Dedifferentiated amniotic fluid mesenchymal stem cell (primary cell): ENCODE measurements around the gene CSNK2B.
"Not testable (repeated sequence)": the region's sequence is repeated elsewhere in the genome, so short reads cannot be mapped to it uniquely, and the experiment has no call there.

Experiments
- DNase-seq: peaks from one replicate; pipeline ENCODE4 v3.0.0-alpha.2; 2016; ENCODE audit errors: extremely low spot score

Gene CSNK2B

DNA sequence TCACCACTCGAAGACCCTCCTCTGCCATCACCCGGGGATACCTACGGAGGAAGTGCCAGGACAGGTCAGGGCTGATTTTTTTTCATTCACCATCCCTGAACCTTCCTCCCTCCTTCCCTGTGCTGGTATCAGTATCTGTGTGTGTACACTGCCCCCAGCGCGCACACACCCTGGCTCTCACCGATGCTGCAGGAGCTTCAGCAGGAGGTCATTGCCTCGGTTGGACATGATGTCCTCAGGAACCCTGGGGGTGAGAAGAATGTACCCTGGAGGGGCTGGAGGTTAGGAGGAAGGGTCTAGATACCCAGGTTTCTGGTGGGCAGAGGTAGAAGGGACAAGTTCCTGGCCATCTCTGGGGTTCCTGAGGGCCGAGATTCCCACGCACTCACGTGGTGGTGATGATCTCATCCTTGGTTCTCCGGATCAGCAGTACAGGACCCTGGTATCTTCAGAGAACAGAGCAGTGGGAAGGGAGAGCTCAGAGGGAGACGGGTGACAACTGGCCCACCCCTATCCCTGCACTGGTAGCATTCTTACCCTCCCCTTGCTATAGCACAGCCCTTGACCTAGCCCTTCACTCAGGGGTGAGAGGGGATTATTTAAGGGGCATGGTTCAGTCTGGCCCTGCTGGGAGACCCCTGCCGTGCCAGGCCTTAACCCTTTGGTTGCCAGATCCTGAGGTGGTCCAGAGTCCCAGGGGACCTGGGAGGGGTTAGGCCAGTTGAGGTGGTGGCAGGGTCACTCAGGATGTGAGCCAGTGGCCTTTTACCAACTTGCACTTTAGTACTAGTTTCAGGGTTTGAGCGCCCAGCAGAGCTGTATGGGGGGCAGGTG is 22.2 kb downstream of the CSNK2B start:
- DNase-seq: no peak

DNA sequence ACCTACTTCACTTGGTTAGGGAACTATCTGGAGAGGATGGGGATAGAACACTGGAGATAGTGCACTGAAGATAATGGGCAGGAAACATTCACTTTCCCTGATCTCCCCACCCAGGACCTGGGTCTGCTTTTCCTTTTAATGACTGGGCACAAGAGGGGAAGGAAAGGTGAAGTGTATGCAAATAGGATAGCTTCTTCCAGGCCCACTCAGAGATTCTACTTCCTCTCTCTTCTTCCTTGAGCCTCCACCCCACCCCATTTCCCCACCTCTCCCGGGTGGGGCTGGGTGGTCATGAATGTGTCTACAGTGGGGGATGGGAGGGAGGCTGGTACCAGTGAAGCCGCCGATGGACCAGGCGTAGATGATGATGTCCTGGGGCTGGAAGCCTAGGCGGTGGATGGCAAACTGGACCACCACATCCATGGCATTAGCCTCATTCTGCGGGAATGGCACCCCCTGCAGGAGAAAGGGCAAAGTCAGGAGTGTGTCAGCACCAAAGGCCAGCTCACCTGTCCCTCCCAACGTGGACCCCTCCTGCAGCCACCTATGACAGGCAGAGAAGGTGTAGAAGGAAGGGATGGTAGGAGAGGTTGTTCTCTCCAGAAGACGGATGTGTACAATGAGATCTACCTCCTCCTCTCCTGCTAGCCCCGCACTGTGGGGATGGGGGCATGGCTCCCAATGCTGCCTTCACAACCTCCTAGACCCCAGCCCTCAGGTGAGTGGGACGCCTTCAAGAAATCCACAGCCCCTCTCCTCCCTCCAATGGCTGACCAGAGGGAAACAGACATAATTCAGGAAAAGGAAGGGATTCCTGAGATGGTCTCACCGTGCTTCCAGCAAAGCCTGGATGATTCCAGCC is 23.6 kb downstream of the CSNK2B start:
- no peak for DNase-seq

DNA sequence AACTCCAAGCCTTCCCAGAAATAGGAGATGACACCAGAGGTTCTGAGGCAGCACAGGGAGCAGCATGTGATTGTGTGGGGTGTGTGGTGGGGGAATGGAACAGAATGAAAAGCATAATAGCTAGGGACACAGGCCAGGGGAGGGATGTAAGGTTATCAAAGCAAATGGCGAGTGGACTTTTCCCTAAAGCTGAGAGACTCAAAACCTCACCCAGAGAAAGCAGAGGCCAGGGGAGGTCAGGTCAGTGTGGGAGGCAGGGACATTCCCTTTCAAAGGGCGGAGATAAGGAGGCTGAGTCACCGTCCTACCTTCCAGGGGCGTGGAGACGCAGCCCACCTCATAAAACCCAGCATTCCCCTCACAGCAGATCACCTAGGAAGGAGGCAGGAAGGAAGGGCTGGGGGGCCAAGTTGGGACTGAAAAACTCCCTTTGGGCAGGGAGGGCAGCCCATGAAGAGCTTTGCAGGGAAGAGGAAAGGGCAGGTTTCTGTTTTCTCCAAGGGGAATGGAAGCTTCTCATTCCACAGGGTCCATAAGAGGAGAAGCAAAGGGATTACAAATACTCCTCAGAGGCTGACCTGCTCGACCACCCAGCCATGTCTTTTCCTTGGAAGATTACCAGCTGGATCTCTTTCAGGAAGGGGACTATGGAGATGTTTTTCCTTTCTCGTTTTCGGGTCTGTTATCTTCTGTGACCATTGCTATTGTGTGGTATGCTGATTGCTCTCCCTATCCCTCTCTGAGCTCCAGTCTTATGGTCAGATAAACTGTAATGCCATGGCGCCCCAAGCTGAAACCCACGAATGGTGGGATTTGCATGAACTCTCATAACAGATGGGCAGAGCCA is 24.6 kb downstream of the CSNK2B start:
- DNase-seq: no peak

DNA sequence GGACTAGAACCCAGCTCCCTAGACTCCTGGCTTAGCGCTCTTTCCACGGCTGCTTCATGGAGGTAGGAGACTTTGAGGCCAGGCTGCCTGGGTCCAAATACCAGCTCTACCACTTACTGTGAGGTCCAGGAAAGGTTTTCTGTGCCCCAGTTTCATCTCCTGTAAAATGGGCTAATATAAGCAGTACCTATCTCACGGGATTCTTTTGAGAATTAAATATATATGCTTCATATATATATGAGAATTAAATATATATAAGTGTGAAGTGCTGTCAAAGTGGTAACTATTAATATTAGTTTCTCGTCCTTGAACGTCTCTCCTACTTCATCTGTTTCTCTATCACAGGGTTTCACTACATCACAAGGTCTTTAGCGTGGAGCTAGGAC is 25.2 kb downstream of the CSNK2B start:
- DNase-seq: no peak

DNA sequence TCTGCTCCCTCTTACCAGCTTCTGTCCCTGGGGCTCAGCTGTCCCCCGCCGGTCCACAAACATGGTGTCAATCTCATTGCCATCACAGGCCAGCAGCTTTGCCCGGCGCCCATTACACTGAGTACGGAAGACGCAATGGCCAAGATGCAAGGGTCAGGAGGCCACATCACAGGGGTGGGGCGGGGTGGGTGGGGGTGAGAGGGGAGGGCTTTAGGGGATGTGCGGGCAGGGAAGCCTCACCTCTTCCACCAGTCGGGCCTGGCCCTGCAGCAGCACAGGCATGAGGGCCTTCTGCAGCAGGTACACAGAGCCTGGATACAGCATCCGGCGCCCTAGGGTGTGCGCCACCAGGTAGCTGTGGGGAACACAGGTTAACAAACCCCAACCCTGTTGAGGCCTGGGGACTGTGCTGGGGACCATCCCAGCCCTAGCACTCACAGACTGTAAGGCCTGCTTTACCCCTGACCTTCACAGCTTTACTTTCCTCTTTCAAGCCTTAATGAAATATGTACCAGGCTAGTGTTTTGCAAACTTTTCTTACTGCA is 25.8 kb downstream of the CSNK2B start:
- DNase-seq: no peak

DNA sequence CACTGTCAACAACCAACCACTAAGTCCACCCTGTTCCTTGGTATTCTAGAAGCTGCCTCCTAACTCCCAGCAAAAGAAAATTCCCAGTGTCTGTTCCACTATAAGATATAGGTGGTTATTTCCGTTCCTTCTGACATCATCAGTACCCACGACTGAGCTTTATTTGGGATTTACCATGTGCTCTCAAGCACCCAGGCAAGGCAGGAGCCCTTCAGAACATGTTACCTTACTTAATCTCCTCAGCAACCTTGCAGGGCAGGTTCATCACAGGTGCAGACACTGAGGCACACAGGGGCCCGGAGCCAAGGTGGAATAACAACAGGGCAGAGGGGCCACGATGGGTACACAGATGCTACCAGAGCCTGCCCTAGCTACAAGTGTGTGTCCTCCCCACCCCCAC is 26.5 kb downstream of the CSNK2B start:
- no peak for DNase-seq

DNA sequence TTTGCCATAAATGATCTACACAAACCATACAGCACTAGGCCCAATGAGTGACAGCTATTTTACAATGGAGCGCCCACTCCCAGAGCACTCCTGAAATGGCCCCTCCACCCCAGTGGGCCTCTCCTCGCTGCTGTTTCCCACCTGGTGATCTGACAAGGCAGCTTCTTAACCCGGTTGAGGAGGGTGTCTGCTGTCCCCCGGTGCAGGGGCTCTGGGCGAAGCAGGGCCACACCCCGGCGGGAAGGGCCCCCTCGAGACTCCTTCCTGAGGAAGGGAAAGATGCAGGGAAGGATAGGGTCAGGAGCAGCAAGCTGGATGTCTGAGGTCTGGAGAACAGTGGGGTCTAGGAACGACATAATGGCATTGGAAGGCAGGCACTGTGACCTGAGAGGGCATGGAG is 27.0 kb downstream of the CSNK2B start:
- DNase-seq: no peak

DNA sequence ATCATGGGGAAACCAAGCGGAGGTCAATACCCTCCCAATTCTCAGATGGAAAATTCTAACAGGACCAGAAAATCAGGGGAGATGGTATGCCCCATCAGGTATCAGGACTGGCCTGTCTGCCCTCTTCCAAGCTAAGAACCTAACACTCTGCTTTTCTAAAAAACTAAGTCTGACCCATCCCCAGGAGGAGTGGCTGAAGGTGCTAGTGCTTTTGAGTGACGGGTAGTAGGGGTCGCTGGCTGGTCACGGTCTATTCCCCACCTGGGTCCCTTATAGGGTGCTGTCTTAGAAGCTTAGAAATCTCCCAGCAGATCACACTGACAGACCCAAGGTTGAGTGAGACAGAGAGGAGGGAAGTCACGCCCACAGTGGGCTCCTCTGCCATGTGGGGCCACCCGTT is 27.7 kb downstream of the CSNK2B start:
- DNase-seq: no peak

DNA sequence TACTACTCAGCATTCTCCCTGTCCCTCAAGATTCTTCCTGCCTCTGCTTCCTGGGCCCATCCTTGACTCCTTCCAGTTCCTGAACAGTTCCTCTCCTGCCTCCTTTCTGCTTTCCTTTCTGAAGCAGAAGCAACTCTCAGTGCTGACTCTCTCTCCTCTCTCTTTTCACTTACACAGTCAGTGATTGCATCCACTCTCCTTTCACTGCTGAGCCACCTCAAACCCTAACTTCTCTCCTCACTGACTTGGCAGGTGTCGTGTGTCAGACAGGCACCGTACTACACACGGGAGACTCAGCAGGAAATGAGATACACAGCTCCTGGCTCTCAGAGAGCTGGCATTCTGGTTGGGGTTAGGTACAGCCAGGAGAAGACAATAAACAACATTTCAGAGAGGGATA is 31.7 kb downstream of the CSNK2B start:
- no peak for DNase-seq

DNA sequence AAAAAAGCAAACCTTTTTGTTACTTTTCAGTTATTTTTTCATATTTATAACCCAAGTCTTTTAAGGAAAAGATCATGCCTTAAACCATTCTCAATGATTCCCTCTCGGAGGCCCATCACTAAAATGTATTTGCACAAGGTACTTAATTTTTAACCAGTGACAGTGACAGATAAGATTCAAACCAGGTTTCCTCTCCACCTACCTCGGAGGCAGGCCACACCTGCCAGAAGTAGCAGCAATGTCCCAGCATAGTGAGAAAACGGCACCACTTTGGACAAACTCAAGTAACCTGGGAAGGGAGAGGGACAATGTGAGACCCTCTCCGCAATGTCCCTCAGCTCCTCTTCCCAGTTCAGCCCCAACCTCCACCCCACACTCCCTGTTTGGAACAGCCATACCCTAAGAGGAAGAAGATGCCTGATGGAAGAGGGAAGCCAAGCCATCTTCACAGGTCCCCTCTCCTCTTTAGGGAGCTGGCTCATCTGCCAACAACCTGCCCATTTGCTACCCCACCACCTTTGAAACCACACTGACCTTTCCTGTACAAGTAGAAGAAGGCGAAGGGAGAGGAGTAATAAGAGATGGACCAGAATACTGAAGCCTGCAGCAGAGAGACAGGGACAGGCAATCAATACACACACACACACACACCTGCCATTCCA is 35.0 kb downstream of the CSNK2B start:
- DNase-seq: no peak

DNA sequence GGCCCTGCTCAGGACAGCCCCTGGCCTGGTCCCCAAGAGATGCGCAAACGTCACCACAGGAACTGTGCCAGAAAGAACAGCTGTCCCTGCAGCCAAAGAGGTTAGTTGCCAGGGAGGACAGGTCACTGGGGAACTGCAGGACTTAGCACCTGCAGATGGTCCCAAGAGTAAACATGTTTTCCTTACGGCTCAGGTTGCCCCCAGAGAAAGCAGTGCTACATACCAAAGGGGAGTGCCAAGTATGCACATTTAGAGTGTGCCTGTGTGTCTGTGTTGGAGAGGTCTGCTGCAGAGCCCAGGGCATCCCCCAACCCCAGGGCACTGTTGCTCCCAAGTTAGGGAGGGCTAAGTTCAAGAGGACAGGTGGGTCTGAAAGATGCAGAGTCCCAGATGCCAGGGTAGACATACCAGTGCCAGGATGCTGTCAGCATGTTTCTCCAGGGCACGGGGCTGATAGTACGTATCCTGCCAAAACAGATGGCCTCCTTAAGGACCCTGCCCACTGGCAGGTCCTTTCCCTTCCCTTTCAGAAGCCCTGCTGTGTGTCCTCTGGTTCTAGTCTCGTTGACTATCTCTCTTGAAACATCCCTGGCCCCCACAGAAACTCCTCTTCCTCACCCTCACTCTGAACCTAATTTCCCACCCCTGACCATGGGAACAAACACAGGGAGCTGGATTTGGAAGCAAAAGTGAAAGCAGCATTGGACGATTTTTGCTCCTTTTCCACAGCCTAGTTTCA is 36.0 kb downstream of the CSNK2B start:
- no peak for DNase-seq

DNA sequence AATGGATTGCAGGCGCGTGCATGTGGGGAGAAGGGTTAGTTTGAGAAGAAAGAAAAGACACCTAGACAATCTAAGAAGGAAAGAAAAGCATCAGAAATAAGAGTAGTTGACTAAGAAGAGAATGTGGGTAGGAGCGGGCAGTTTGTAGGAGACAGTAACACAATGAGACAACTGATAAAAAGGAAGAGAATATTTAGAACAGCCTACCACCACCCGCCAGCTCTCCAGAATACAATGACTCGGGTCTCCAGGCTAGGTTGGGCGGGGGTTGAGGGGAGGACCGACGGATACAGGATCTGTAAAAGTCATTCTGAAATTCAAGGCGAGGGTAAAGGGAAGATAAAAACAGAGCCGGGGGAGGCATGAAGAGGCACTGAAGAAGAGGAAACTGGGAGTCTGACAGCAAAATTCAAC is 36.5 kb downstream of the CSNK2B start:
- no peak for DNase-seq

DNA sequence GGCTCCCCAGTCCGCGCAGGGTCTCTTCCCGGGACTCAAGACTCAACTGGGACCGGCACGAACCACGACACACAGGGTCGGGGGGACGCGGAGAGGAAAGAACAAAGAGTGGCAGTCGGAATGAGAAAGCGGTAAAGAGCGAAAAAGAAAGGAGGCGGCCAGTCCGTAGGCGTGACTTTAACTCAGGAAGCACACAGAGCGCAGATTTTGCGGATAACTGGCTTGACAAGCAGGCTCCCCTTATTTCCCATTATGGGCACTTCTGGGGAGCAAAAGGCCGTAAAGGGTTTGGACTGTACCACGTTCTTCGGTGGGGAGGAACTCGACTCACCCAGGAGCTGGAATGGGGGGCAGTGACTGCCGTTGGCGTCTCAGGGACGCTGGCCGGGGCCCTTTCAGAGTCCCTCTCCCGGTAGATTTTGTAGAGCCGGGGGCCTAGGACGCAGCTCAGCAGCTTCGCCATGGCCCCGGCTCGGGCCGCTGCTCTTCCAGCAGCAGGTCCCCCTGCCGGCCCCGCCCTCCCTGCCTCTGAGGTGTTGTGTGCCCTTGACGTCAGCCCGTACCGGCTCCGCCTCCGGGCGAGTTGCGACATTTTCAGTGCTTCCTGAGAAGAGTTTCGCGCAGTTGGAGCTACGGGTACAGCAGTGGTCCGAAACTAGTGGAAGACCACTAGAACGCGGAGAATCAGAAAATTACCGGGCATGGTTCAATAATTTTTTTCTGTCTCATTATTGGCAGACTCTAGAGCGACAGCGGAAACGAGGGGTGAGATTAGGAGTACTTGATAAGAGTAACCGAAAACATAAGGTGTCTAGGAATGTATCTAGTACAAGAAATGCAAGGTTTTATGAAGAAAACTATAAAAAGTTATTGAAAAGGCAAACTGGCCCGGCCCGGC is 37.2 kb downstream of the CSNK2B start, which contains the start of gene ABHD16A:
Gene ABHD16A (minus strand): TSS at position 506 of the 898 bp plus-strand sequence. CDS start 43 bp downstream, at position 463.
- DNase-seq: peak; percentile 97

DNA sequence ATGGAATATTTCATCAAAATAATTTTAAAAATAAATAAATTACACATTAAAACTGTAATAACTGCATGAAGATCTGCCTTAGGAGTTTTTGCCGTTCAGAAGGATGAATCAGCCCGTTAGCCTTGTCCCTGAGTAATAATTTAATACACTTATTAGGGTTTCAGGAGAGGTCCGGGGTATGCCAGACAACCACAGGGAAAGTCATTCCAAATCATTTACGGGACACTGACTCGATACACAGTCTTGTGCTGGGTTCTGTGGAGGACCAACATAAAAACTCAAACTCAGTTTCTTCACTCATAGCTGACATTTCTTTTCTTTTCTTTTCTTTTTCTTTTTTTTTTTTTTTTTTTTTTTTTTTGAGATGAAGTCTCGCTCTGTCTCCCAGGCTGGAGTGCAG is 40.1 kb downstream of the CSNK2B start:
- DNase-seq: no peak

DNA sequence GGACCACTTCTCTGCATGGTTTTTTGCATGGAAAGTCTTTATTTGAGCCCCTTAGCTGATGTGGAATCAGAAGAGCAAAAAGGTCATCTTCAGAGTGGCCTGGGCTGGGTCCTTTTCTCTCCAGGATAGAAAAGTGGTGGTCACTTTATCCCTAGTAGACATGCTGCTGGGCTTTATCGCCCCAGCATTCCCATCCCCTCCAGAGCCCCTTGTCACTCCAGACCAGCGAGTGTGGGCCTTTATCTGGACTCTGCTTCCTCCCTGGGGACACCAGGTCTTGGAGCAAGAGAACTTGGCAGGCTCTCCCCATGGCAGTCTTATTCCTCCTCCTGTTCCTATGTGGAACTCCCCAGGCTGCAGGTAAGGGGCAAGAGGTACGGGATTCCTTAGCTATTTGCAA is 40.7 kb downstream of the CSNK2B start, which contains the start of gene LY6G6F:
Gene LY6G6F (plus strand): TSS at position 268 of the 400 bp plus-strand sequence. CDS start 41 bp downstream, at position 309.
- DNase-seq: no peak

DNA sequence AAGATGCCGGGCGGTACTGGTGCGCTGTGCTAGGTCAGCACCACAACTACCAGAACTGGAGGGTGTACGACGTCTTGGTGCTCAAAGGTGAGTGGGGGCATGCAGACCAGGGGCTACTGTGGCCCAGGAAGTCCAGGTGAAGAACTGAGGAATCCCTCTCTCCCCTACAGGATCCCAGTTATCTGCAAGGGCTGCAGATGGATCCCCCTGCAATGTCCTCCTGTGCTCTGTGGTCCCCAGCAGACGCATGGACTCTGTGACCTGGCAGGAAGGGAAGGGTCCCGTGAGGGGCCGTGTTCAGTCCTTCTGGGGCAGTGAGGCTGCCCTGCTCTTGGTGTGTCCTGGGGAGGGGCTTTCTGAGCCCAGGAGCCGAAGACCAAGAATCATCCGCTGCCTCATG is 41.8 kb downstream of the CSNK2B start:
- no peak for DNase-seq

DNA sequence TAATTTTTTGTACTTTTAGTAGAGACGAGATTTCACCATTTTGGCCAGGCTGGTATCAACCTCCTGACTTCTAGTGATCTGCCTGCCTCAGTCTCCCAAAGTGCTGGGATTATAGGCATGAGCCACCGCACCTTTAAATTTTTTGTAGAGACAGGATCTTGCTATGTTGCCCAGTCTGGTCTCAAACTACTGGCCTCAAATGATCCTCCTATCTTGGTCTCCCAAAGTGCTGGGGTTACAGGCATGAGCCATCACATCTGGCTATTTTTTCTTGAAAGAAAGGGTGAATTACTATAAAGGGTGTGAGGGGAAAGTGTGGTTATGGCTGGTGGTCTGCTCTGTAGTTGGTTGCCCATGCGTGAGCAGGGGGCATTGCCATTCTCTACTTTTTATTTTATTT is 42.3 kb downstream of the CSNK2B start:
- DNase-seq: no peak

DNA sequence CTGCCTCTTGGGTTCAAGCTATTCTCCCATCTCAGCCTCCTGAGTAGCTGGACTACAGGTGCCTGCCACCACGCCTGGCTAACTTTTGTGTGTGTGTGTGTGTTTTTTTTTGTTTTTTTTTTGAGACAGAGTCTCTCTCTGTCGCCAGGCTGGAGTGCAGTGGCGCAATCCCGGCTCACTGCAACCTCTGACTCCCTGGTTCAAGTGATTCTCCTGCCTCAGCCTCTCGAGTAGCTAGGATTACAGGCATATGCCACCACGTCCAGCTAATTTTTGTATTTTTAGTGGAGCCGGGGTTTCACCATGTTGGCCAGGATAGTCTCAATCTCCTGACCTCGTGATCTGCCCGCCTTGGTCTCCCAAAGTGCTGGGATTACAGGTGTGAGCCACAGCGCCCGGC is 43.3 kb downstream of the CSNK2B start:
- DNase-seq: not testable (repeated sequence)

DNA sequence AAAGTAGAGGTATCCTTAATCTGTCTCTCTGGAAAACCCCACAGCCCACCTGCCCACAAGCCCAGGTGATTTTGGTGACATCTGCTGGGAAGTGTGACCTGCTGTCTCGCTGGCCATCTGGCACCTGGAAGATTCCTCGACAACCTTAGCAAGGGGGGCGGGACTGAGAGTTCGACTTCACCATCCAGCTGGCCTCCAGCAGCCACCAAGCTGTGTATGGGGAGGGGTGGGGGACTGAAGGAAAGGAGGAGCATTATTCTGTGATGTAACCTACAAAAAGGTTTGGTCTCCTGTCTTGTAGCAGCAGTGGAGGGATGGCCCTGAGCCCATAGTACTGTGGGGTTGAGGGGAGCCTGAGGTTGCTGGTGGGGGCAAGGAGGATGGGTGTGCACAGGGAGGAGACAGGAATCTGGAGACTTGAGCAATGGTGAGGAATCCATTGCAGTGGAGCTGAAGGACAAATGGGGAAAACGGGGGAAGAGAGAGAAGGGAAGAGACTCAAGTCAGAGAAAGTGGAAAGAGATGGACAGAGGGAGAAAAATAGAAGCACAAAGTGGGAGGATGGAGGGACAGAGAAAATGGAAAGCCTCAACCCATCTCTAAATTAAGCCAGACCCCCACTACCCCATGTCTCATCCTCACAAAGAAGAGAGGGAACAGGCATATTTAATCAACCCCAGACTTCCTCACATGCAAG is 44.8 kb downstream of the CSNK2B start:
- no peak for DNase-seq
